Natural killer cell (primary cell): ENCODE measurements around the gene FERMT3. TPM values are rescaled to one million over a fixed set of nuclear protein-coding genes. Genes with fewer than 3 reads are reported as not detected.

Experiments
- ATAC-seq, 3 donors: fragments of 150-1000 bp in 2 of 3; fragments of 200-7000 bp in 1 of 3; cut with Tn5 transposase; 1 replicate in 1 of 3; 2 replicates in 2 of 3; pipeline ENCODE4 v1.10.0; 2021; ENCODE audit warnings: mild to moderate bottlenecking in 2 of 3, moderate library complexity in 2 of 3
- DNase-seq, 2 donors: peaks; one replicate each; pipeline versions ENCODE4 v3.0.0 to v3.0.0-alpha.2; 2013 to 2021; ENCODE audit warnings: mixed read lengths in 1 of 2
- H3K27ac ChIP-seq: one replicate; pipeline ENCODE4 v1.5.1; 2013; ENCODE audit warnings: mild to moderate bottlenecking, low read length
- H3K27me3 ChIP-seq: one replicate; pipeline ENCODE4 v1.6.1; 2013; ENCODE audit warnings: low read length; ENCODE audit not compliant: control insufficient read depth, insufficient read depth
- H3K36me3 ChIP-seq: one replicate; pipeline ENCODE4 v1.6.1; 2013; ENCODE audit warnings: low read length; ENCODE audit not compliant: control insufficient read depth, insufficient read depth
- H3K4me1 ChIP-seq: one replicate; pipeline ENCODE4 v1.6.1; 2013; ENCODE audit warnings: low read length; ENCODE audit not compliant: control insufficient read depth, insufficient read depth
- H3K4me3 ChIP-seq: one replicate; pipeline ENCODE4 v1.5.1; 2013; ENCODE audit warnings: low read length
- H3K9me3 ChIP-seq: one replicate; pipeline ENCODE4 v1.6.1; 2013; ENCODE audit warnings: low read length; ENCODE audit not compliant: control insufficient read depth, insufficient read depth
- H3K27ac Mint-ChIP-seq, 2 donors: one replicate each; pipeline ENCODE4 v1.8.0; 2022; ENCODE audit warnings: mild to moderate bottlenecking in 2 of 2, mixed read lengths in 2 of 2, moderate library complexity in 1 of 2
- H3K27me3 Mint-ChIP-seq, 2 donors: one replicate each; pipeline ENCODE4 v1.8.0; 2022; ENCODE audit warnings: low read depth in 2 of 2, mixed read lengths in 2 of 2
- H3K36me3 Mint-ChIP-seq: one replicate; pipeline ENCODE4 v1.8.0; 2022; ENCODE audit warnings: mixed read lengths
- H3K4me1 Mint-ChIP-seq, 2 donors: one replicate each; pipeline ENCODE4 v1.8.0; 2022; ENCODE audit warnings: mixed read lengths in 2 of 2
- H3K4me3 Mint-ChIP-seq: one replicate; pipeline ENCODE4 v1.8.0; 2022; ENCODE audit warnings: mild to moderate bottlenecking, moderate library complexity, mixed read lengths
- H3K9me3 Mint-ChIP-seq, 2 donors: one replicate each; pipeline ENCODE4 v1.8.0; 2022; ENCODE audit warnings: mixed read lengths in 2 of 2
- WGBS: methylation state at CpG from one replicate; pipeline ENCODE4 v1.1.7; 2013; ENCODE audit warnings: missing lambda C conversion rate; ENCODE audit not compliant: insufficient coverage; 5-methylcytosine and 5-hydroxymethylcytosine counted together
- intact Hi-C: fragments of 100-400 bp; cut with micrococcal nuclease; formaldehyde crosslinking; loops from one replicate; pipeline ENCODE4 v1.14.2; 2022
- total RNA-seq, 4 donors: library from RNA; stranded (reverse); fragments of 120-200 nt in 1 of 4; gene quantifications; one replicate each; pipeline versions ENCODE4 v1.2.3 to v1.2.4, GENCODE V29; 2013 to 2022
- TF ChIP-seq, protein P1 (sequence below): fragments of 200-600 bp; IDR thresholded peaks from one replicate; pipeline ENCODE4 v1.8.0; 2022; ENCODE audit warnings: antibody characterized with exemption

Gene FERMT3
- total RNA-seq, 3 donors from 2014 or later (not counting 1 experiment from before 2014, with no cell fraction given) = 194 to 202 (median 196) TPM

DNA sequence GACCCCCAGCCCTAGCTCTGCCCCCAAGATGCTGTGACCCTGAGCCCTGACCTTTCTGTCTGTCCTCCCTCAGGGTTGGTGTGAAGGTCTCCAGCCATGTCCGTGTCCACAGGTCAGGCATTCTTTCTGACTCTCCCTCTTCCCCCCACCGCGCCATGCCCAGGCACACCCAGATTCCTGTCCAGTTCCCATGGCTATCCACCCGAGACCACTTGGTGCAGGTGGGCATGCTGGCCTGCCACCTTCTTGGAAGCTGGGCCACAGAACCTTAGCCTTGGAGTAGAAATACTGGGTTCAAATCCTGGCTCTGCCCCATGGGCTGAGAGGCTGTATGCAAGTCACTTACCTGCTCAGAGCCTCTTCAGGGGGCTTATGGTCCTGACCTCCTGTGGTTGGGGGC lies 42.5 kb downstream of the FERMT3 start:
- Histone ChIP-seq H3K9me3 (no peaks in the 10 kb centered on the region), H3K4me3 (no peak overlapping the region), H3K4me1 (peaks cover 58% of the 10 kb centered on the region), H3K27ac (no peak overlapping the region), H3K27me3 (no peaks in the 10 kb centered on the region), H3K36me3 (peaks cover 3% of the 10 kb centered on the region)
- Mint-ChIP-seq H3K36me3 (no peaks in the 10 kb centered on the region), H3K27ac (no peak overlapping the region), H3K4me1 (peaks cover 14 to 41% of the 10 kb centered on the region in 2 donors), H3K27me3 (no peaks in the 10 kb centered on the region), H3K9me3 (no peaks in the 10 kb centered on the region), H3K4me3 (no peak overlapping the region)
- DNase-seq = no peak
- intact Hi-C loops = no loop called here
- TF ChIP-seq, protein P1, sequence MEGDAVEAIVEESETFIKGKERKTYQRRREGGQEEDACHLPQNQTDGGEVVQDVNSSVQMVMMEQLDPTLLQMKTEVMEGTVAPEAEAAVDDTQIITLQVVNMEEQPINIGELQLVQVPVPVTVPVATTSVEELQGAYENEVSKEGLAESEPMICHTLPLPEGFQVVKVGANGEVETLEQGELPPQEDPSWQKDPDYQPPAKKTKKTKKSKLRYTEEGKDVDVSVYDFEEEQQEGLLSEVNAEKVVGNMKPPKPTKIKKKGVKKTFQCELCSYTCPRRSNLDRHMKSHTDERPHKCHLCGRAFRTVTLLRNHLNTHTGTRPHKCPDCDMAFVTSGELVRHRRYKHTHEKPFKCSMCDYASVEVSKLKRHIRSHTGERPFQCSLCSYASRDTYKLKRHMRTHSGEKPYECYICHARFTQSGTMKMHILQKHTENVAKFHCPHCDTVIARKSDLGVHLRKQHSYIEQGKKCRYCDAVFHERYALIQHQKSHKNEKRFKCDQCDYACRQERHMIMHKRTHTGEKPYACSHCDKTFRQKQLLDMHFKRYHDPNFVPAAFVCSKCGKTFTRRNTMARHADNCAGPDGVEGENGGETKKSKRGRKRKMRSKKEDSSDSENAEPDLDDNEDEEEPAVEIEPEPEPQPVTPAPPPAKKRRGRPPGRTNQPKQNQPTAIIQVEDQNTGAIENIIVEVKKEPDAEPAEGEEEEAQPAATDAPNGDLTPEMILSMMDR = no peak
- 97% methylated on average over 4 of the region's 4 CpGs for WGBS
- ATAC-seq = no peak

DNA sequence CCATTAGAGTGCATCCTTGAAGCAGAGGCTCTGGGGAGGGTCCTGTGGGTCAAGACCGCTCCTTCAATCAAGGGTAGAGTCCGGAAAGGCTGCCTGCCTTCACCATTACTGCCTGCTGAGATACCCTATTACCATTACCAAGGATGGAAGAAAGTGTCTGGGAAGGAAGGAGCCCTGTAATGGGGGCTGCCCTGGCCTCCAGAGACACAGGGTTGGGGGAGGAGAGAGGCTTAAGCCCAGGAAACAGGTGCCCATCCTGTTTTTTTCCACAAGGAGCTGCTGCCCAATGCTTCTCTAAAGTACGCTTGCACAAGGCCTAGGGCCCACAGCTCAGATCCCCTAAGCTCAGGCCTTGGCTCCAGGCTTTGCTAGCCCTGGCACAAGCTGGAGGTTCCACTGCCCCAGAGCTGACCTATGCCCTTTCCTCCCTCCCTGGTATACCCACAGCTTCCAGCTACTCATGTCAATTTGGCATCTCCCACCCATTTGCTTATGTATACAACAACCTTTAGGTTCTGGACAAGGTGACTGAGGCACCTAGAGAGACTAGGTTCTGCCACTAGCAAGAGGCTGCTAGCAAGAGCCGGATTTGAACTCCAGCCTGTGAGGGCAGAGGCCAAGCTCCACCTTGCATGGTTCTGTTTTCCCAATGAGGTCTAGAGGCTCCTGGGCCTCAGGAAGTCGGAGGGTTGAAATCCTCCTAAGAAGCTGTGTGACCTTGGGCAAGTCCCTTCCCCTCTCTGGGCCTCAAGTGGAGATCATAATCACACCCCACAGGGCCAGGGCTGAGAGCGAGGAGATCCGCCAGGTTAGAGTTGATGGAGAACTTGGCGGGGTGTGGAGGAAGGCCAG lies 43.3 kb downstream of the FERMT3 start:
- H3K27me3 Mint-ChIP-seq = no peaks in the 10 kb centered on the region

DNA sequence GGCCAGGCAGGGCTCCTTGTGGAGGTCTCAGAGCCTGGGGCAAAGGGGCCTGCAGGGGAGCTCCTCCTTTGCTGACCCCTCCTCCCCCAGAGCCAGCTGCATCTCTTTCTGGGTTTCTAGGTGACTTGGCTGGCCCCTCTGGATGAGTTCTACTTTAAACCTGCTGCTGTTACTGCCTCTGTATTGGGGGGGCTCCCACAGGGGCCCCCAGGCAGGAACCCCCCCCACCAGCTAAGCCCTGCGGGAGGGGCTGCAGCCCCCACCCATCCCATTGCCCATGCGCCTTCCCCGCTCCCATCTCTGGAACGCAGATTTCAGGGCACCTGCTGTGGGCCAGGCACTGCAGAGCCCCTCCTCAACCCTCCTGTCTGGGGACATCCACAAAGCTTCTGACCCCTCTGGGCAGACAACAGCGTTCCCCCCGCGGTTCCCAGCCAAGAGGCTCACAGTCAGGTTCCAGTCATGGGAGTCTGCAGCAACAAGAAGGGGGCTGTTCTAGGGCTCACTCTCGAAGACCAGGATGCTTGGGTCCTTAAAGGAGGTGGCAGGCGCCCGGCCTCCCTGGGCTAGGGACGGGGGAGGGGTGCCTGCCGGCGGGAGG lies 44.0 kb downstream of the FERMT3 start:
- DNase-seq (no peak), ATAC-seq (no peak)
- H3K27me3 Mint-ChIP-seq = no peaks in the 10 kb centered on the region
- Histone ChIP-seq H3K36me3 (no peaks in the 10 kb centered on the region), H3K9me3 (no peaks in the 10 kb centered on the region), H3K4me1 (peaks cover 47% of the 10 kb centered on the region), H3K4me3 (peak overlapping the region; percentile 41), H3K27ac (no peak overlapping the region), H3K27me3 (no peaks in the 10 kb centered on the region)
- TF ChIP-seq, protein P1 = no peak
- intact Hi-C loops = loop anchor here (1.0 to 2.0 kb wide), 2 partner anchors 18 to 51 kb away; no protein-coding TSS in a partner anchor
- peak overlapping the region; percentile 77 for H3K4me3 Mint-ChIP-seq
- H3K9me3 Mint-ChIP-seq = no peaks in the 10 kb centered on the region
- no peaks in the 10 kb centered on the region for H3K36me3 Mint-ChIP-seq
- H3K27ac Mint-ChIP-seq = peak overlapping the region in 1 of 2 donors; percentile 18
- H3K4me1 Mint-ChIP-seq = peaks cover 14 to 36% of the 10 kb centered on the region in 2 donors
- 27% methylated on average over 13 of the region's 13 CpGs for WGBS

More for the DNA sequence above, 43.3 kb downstream of the FERMT3 start:
- DNase-seq (no peak), ATAC-seq (no peak)
- H3K27ac ChIP-seq = no peak overlapping the region
- Mint-ChIP-seq H3K9me3 (no peaks in the 10 kb centered on the region), H3K4me1 (peaks cover 14 to 41% of the 10 kb centered on the region in 2 donors), H3K4me3 (peak overlapping the region; percentile 40), H3K27ac (no peak overlapping the region), H3K36me3 (no peaks in the 10 kb centered on the region)
- H3K4me1 ChIP-seq = peaks cover 54% of the 10 kb centered on the region
- no peaks in the 10 kb centered on the region for H3K27me3 ChIP-seq
- TF ChIP-seq, protein P1 = no peak
- no peaks in the 10 kb centered on the region for H3K36me3 ChIP-seq
- no peaks in the 10 kb centered on the region for H3K9me3 ChIP-seq
- intact Hi-C loops = loop anchor here (2.0 kb wide), 1 partner anchor 19 kb away; no protein-coding TSS in a partner anchor
- no peak overlapping the region for H3K4me3 ChIP-seq
- WGBS = 83% methylated on average over 6 of the region's 8 CpGs
